Central memory CD4-positive, alpha-beta T cell (primary cell): ENCODE results near the gene GRID1.

Source experiments
- DNase-seq: peaks from one replicate; pipeline ENCODE4 v3.0.0; 2022

GRID1 gene

GRCh38 chr10:86160890-86161585 is 205.6 kb downstream of the GRID1 start:
- no peak for DNase-seq

- DNase-seq, result no peak
Observed at GRCh38 chr10:86159797-86160196, 206.8 kb downstream of the GRID1 start.

- DNase-seq, result no peak
Observed at GRCh38 chr10:86155054-86155921, 211.3 kb downstream of the GRID1 start.

GRCh38 chr10:86153751-86154150 is 212.8 kb downstream of the GRID1 start:
- DNase-seq, result no peak

- DNase-seq, result no peak
Observed at GRCh38 chr10:86152911-86153310, 213.7 kb downstream of the GRID1 start.

- DNase-seq, result no peak
Observed at GRCh38 chr10:86152354-86152753, 214.2 kb downstream of the GRID1 start.

- no peak for DNase-seq
Observed at GRCh38 chr10:86151613-86152012, 215.0 kb downstream of the GRID1 start.

- DNase-seq, result no peak
Observed at GRCh38 chr10:86149257-86149656, 217.3 kb downstream of the GRID1 start.

- DNase-seq, result no peak
Observed at GRCh38 chr10:86148117-86148516, 218.5 kb downstream of the GRID1 start.

- DNase-seq, result no peak
Observed at GRCh38 chr10:86144301-86144700, 222.3 kb downstream of the GRID1 start.

GRCh38 chr10:86141896-86142295 is 224.7 kb downstream of the GRID1 start:
- no peak for DNase-seq

- no peak for DNase-seq
Observed at GRCh38 chr10:86139066-86139657, 227.4 kb downstream of the GRID1 start.

- no peak for DNase-seq
Observed at GRCh38 chr10:86138551-86139065, 228.0 kb downstream of the GRID1 start.

GRCh38 chr10:86137561-86137960 is 229.0 kb downstream of the GRID1 start:
- DNase-seq, result no peak

- no peak for DNase-seq
Observed at GRCh38 chr10:86136934-86137333, 229.7 kb downstream of the GRID1 start.

- no peak for DNase-seq
Observed at GRCh38 chr10:86135191-86135590, 231.4 kb downstream of the GRID1 start.

GRCh38 chr10:86130737-86131475 is 235.7 kb downstream of the GRID1 start:
- no peak for DNase-seq

GRCh38 chr10:86130041-86130440 is 236.6 kb downstream of the GRID1 start:
- no peak for DNase-seq

- DNase-seq, result no peak
Observed at GRCh38 chr10:86128360-86128759, 238.2 kb downstream of the GRID1 start.

- DNase-seq, result no peak
Observed at GRCh38 chr10:86127274-86127819, 239.2 kb downstream of the GRID1 start.

- no peak for DNase-seq
Observed at GRCh38 chr10:86124734-86125133, 241.9 kb downstream of the GRID1 start.

GRCh38 chr10:86123715-86124114 is 242.9 kb downstream of the GRID1 start:
- DNase-seq, result no peak

GRCh38 chr10:86123304-86123703 is 243.3 kb downstream of the GRID1 start:
- DNase-seq, result no peak
